HepG2 (cell line): Measurements from ENCODE around the gene AP4M1. TPM values are rescaled to one million over a fixed set of nuclear protein-coding genes. Genes with fewer than 3 reads are reported as not detected.

Source experiments
- ETV5 ChIP-seq: IDR thresholded peaks from 2 replicates; pipeline ENCODE4 v1.6.1; 2018; ENCODE audit warnings: missing biosample characterization, missing genetic modification reagents, inconsistent platforms, borderline replicate concordance
- IRF2 ChIP-seq: IDR thresholded peaks from 2 replicates; pipeline ENCODE4 v1.6.1; 2018; ENCODE audit warnings: missing genetic modification reagents, missing compliant biosample characterization
- ISX ChIP-seq: sonication (generic); formaldehyde crosslinking; conservative IDR thresholded peaks from 2 replicates; pipeline ENCODE4 v1.5.0; 2020; ENCODE audit warnings: missing genetic modification reagents
- LCORL ChIP-seq, 2 experiments: fragments of 450-650 bp in 1 of 2; sonication (generic) in 1 of 2; formaldehyde crosslinking in 1 of 2; IDR thresholded peaks; 2 replicates each; pipeline versions ENCODE4 v1.5.0 to v1.6.1; 2017 to 2020; ENCODE audit warnings: antibody characterized with exemption in 1 of 2, missing genetic modification reagents in 1 of 2
- RARA ChIP-seq: IDR thresholded peaks from 2 replicates; pipeline ENCODE4 v1.6.1; 2016; ENCODE audit warnings: missing genetic modification reagents, missing compliant biosample characterization
- REL ChIP-seq: sonication (generic); formaldehyde crosslinking; conservative IDR thresholded peaks from 2 replicates; pipeline ENCODE4 v1.8.0; 2022; ENCODE audit warnings: mild to moderate bottlenecking, missing genetic modification reagents, moderate library complexity
- RFX3 ChIP-seq: IDR thresholded peaks from 2 replicates; pipeline ENCODE4 v1.6.1; 2016; ENCODE audit warnings: missing biosample characterization, missing genetic modification reagents
- ZNF282 ChIP-seq: fragments of 450-650 bp; IDR thresholded peaks from 2 replicates; pipeline ENCODE4 v1.6.1; 2018; ENCODE audit not compliant: partially characterized antibody
- ZNF33A ChIP-seq: sonication (generic); formaldehyde crosslinking; IDR thresholded peaks from 2 replicates; pipeline ENCODE4 v1.5.1; 2020; ENCODE audit warnings: missing genetic modification reagents, mild to moderate bottlenecking, moderate library complexity, borderline replicate concordance
- ZNF430 ChIP-seq: sonication (generic); formaldehyde crosslinking; IDR thresholded peaks from 2 replicates; pipeline ENCODE4 v1.9.0; 2021; ENCODE audit warnings: mild to moderate bottlenecking, missing genetic modification reagents
- ZNF83 ChIP-seq: sonication (generic); formaldehyde crosslinking; IDR thresholded peaks from 2 replicates; pipeline ENCODE4 v1.4.0; 2020; ENCODE audit warnings: missing genetic modification reagents, mild to moderate bottlenecking, borderline replicate concordance
- ZSCAN25 ChIP-seq: sonication (generic); formaldehyde crosslinking; IDR thresholded peaks from 2 replicates; pipeline ENCODE4 v1.8.0; 2022; ENCODE audit warnings: mild to moderate bottlenecking, missing genetic modification reagents
- polyA plus RNA-seq, 8 experiments: library from polyadenylated mRNA; depleted of rRNA in 3 of 8; stranded (reverse) in 7 of 8; unstranded in 1 of 8; fragments of >200 nt; fragmentation: Illumina TruSeq in 4 of 8; extraction: Trizol in 4 of 8; gene quantifications; 2 replicates each; pipeline versions ENCODE4 v1.2.1 to v1.2.3, GENCODE V29; 2011 to 2016; ENCODE audit warnings: low read depth in 4 of 8, missing spikeins in 1 of 8, mixed read lengths in 1 of 8; ENCODE audit not compliant: insufficient read depth in 1 of 8
- total RNA-seq, 5 experiments: library from RNA; depleted of rRNA; stranded (reverse); fragments of >200 nt; fragmentation: Illumina TruSeq; extraction: Trizol; gene quantifications; 2 replicates each; pipeline ENCODE4 v1.2.3, GENCODE V29; 2016; ENCODE audit warnings: low read depth in 1 of 5
- TF ChIP-seq, protein P1 (sequence below): IDR thresholded peaks from 2 replicates; pipeline ENCODE4 v1.6.1; 2018; ENCODE audit warnings: missing genetic modification reagents
- TF ChIP-seq, protein P2 (sequence below): sonication (generic); formaldehyde crosslinking; IDR thresholded peaks from 2 replicates; pipeline ENCODE4 v1.9.0; 2022; ENCODE audit warnings: missing genetic modification reagents, mild to moderate bottlenecking, borderline replicate concordance
- TF ChIP-seq, protein P3 (sequence below): sonication (generic); formaldehyde crosslinking; IDR thresholded peaks from 2 replicates; pipeline ENCODE4 v1.4.0; 2020; ENCODE audit warnings: low read depth, missing genetic modification reagents

AP4M1 gene
- total and polyA plus RNA-seq, 2 of the 13 experiments (the other 11 are each of a cell fraction or from before 2014, with no cell fraction given), result 6.3 to 9.7 TPM

- peak; percentile 31 for TF ChIP-seq IRF2 (CRISPR knock-in tag)
- peak; percentile 65; the same call in 1 of the 2 replicates for TF ChIP-seq ZSCAN25 (CRISPR knock-in tag)
- TF ChIP-seq, protein P1, sequence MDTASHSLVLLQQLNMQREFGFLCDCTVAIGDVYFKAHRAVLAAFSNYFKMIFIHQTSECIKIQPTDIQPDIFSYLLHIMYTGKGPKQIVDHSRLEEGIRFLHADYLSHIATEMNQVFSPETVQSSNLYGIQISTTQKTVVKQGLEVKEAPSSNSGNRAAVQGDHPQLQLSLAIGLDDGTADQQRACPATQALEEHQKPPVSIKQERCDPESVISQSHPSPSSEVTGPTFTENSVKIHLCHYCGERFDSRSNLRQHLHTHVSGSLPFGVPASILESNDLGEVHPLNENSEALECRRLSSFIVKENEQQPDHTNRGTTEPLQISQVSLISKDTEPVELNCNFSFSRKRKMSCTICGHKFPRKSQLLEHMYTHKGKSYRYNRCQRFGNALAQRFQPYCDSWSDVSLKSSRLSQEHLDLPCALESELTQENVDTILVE (CRISPR knock-in tag), result peak; percentile 66
- TF ChIP-seq ZNF83 (CRISPR knock-in tag), result no peak
- peak; percentile 41; the same call in 1 of the 2 replicates for TF ChIP-seq RARA (CRISPR knock-in tag)
- TF ChIP-seq ETV5 (CRISPR knock-in tag), result no peak
- TF ChIP-seq ZNF282, result no peak
- TF ChIP-seq, protein P2, sequence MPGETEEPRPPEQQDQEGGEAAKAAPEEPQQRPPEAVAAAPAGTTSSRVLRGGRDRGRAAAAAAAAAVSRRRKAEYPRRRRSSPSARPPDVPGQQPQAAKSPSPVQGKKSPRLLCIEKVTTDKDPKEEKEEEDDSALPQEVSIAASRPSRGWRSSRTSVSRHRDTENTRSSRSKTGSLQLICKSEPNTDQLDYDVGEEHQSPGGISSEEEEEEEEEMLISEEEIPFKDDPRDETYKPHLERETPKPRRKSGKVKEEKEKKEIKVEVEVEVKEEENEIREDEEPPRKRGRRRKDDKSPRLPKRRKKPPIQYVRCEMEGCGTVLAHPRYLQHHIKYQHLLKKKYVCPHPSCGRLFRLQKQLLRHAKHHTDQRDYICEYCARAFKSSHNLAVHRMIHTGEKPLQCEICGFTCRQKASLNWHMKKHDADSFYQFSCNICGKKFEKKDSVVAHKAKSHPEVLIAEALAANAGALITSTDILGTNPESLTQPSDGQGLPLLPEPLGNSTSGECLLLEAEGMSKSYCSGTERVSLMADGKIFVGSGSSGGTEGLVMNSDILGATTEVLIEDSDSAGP (CRISPR knock-in tag), result peak; percentile 99
- TF ChIP-seq ZNF430 (CRISPR knock-in tag), result peak; percentile 52; the same call in 1 of the 2 replicates
- peak; percentile 78 for TF ChIP-seq RFX3 (CRISPR knock-in tag)
- peak; percentile 28; the same call in 1 of the 2 replicates for TF ChIP-seq REL (CRISPR knock-in tag)
- 0 out of 2 replicates have a peak, but pooled peaks have one; percentile 61 for TF ChIP-seq LCORL (IDR thresholded peaks at IDR 0.05)
- no peak; the same call in 1 of the 2 replicates for TF ChIP-seq LCORL (CRISPR knock-in tag; IDR thresholded peaks at IDR 0.05)
- TF ChIP-seq, protein P3, sequence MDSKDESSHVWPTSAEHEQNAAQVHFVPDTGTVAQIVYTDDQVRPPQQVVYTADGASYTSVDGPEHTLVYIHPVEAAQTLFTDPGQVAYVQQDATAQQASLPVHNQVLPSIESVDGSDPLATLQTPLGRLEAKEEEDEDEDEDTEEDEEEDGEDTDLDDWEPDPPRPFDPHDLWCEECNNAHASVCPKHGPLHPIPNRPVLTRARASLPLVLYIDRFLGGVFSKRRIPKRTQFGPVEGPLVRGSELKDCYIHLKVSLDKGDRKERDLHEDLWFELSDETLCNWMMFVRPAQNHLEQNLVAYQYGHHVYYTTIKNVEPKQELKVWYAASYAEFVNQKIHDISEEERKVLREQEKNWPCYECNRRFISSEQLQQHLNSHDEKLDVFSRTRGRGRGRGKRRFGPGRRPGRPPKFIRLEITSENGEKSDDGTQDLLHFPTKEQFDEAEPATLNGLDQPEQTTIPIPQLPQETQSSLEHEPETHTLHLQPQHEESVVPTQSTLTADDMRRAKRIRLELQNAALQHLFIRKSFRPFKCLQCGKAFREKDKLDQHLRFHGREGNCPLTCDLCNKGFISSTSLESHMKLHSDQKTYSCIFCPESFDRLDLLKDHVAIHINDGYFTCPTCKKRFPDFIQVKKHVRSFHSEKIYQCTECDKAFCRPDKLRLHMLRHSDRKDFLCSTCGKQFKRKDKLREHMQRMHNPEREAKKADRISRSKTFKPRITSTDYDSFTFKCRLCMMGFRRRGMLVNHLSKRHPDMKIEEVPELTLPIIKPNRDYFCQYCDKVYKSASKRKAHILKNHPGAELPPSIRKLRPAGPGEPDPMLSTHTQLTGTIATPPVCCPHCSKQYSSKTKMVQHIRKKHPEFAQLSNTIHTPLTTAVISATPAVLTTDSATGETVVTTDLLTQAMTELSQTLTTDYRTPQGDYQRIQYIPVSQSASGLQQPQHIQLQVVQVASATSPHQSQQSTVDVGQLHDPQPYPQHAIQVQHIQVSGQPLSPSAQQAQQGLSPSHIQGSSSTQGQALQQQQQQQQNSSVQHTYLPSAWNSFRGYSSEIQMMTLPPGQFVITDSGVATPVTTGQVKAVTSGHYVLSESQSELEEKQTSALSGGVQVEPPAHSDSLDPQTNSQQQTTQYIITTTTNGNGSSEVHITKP (CRISPR knock-in tag), result peak; percentile 82
- no peak for TF ChIP-seq ISX (CRISPR knock-in tag)
- peak; percentile 58; the same call in 1 of the 2 replicates for TF ChIP-seq ZNF33A (CRISPR knock-in tag)
Observed at GRCh38 chr7:100119072-100119969, 17.9 kb downstream of the AP4M1 start, which contains the start of the genes CNPY4 and TAF6 (continued).
